Keratinocyte (primary cell): ENCODE data around the gene KCNS3. TPM values are rescaled to one million over a fixed set of nuclear protein-coding genes. Genes with fewer than 3 reads are reported as not detected.

Experiments
- DNase-seq: peaks from one replicate; pipeline ENCODE4 v3.0.0-alpha.2; 2011; ENCODE audit warnings: low read depth, missing footprints, low spot score
- FAIRE-seq: peaks from 2 replicates; lab custom pipeline; 2011; peaks lifted over from hg19 to GRCh38; lab: Jason Lieb, UNC
- H2AFZ ChIP-seq: 2 replicates; pipeline ENCODE4 v1.6.0; 2012; ENCODE audit warnings: low read length, control low read depth, inconsistent platforms; ENCODE audit not compliant: control insufficient read depth
- H3K27ac ChIP-seq: 2 replicates; pipeline ENCODE4 v1.5.1; 2011; ENCODE audit warnings: low read length; ENCODE audit not compliant: control insufficient read depth, insufficient read depth
- H3K27me3 ChIP-seq: 3 replicates; pipeline ENCODE4 v1.6.0; 2011; ENCODE audit warnings: low read length; ENCODE audit not compliant: control insufficient read depth, insufficient read depth; ENCODE audit errors: extremely low read depth
- H3K36me3 ChIP-seq, 2 experiments: 2 replicates in 1 of 2; 3 replicates in 1 of 2; pipeline ENCODE4 v1.5.1; 2011; ENCODE audit warnings: low read length in 2 of 2, mild to moderate bottlenecking in 1 of 2; ENCODE audit not compliant: control insufficient read depth in 2 of 2, insufficient read depth in 2 of 2; ENCODE audit errors: extremely low read depth in 1 of 2
- H3K4me1 ChIP-seq: 3 replicates; pipeline ENCODE4 v1.5.1; 2011; ENCODE audit warnings: low read length; ENCODE audit not compliant: control insufficient read depth, insufficient read depth; ENCODE audit errors: extremely low read depth
- H3K4me2 ChIP-seq: 3 replicates; pipeline ENCODE4 v1.6.0; 2011; ENCODE audit warnings: low read depth, low read length; ENCODE audit not compliant: control insufficient read depth, insufficient read depth; ENCODE audit errors: extremely low read depth
- H3K4me3 ChIP-seq, 3 experiments: fragments of 200-600 bp in 1 of 3; sonication (generic) in 1 of 3; 2 replicates in 2 of 3; 3 replicates in 1 of 3; pipeline ENCODE4 v1.5.1; 2011 to 2016; ENCODE audit warnings: low read length in 3 of 3, mild to moderate bottlenecking in 3 of 3, control low read depth in 2 of 3, inconsistent platforms in 1 of 3, low read depth in 1 of 3, mixed read lengths in 1 of 3, mixed run types in 1 of 3, moderate library complexity in 1 of 3; ENCODE audit not compliant: control insufficient read depth in 2 of 3, insufficient read depth in 2 of 3; ENCODE audit errors: extremely low read depth in 1 of 3
- H3K79me2 ChIP-seq: 2 replicates; pipeline ENCODE4 v1.6.0; 2012; ENCODE audit warnings: low read length; ENCODE audit not compliant: control insufficient read depth, insufficient read depth
- H3K9ac ChIP-seq: 3 replicates; pipeline ENCODE4 v1.6.0; 2011; ENCODE audit warnings: low read length; ENCODE audit not compliant: control insufficient read depth, insufficient read depth; ENCODE audit errors: extremely low read depth
- H3K9me1 ChIP-seq: 3 replicates; pipeline ENCODE4 v1.6.0; 2011; ENCODE audit warnings: low read length; ENCODE audit not compliant: control insufficient read depth, insufficient read depth; ENCODE audit errors: extremely low read depth
- H3K9me3 ChIP-seq: 2 replicates; pipeline ENCODE4 v1.5.1; 2012; ENCODE audit warnings: low read depth, low read length; ENCODE audit not compliant: control insufficient read depth
- H4K20me1 ChIP-seq: 3 replicates; pipeline ENCODE4 v1.6.0; 2011; ENCODE audit warnings: low read length; ENCODE audit not compliant: control insufficient read depth, insufficient read depth; ENCODE audit errors: extremely low read depth
- CTCF ChIP-seq, 3 experiments: IDR thresholded peaks in 1 of 3; conservative IDR thresholded peaks in 1 of 3; optimal IDR thresholded peaks in 1 of 3; 2 replicates in 2 of 3; 3 replicates in 1 of 3; pipeline versions ENCODE3 to v1.5.1; 2011; ENCODE audit warnings: low read length in 3 of 3, mild to moderate bottlenecking in 3 of 3, moderate library complexity in 2 of 3, control low read depth in 1 of 3, inconsistent platforms in 1 of 3; ENCODE audit not compliant: insufficient read depth in 2 of 3; ENCODE audit errors: extremely low read depth in 1 of 3
- EZH2 ChIP-seq: IDR thresholded peaks from one replicate; pipeline ENCODE4 v1.6.1; 2012; ENCODE audit warnings: inconsistent platforms, mild to moderate bottlenecking, low read length, moderate library complexity
- dilution Hi-C: fragments of 300-500 bp; cut with MboI; formaldehyde crosslinking; loops from one replicate; pipeline ENCODE4 v1.7.0; 2020; ENCODE audit warnings: low sequenced_read_pairs; ENCODE audit not compliant: extremely low pct_ligation_motif_present
- polyA plus RNA-seq, 5 experiments: library from polyadenylated mRNA; depleted of rRNA in 3 of 5; stranded (reverse) in 3 of 5; stranded (forward) in 1 of 5; unstranded in 1 of 5; fragments of >200 nt; gene quantifications; 1 replicate in 1 of 5; 2 replicates in 3 of 5; 3 replicates in 1 of 5; pipeline versions ENCODE4 v1.2.1 to v1.2.3, GENCODE V29; 2011 to 2012; ENCODE audit warnings: missing spikeins in 2 of 5, low read depth in 1 of 5, low replicate concordance in 1 of 5

KCNS3 gene
- polyA plus RNA-seq, 1 donor (not counting 4 experiments of a cell fraction or from before 2014, with no cell fraction given): 7.3 TPM

DNA sequence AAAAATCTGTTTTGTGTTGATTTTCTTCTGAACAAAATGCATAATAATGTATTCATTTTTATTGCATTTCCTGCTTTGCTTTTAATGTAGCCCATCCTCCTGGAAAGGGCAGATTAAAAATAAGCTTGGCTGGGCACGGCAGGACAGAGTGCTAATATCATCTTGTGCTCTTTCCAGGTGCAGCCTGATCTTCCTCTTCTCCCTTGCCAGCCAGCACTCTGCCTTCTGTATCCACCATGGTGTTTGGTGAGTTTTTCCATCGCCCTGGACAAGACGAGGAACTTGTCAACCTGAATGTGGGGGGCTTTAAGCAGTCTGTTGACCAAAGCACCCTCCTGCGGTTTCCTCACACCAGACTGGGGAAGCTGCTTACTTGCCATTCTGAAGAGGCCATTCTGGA is 52.3 kb downstream of the KCNS3 start:
- TF ChIP-seq EZH2 (no peak), CTCF (optimal IDR thresholded peaks at IDR 0.05 in 1 of 3, IDR thresholded peaks at IDR 0.05 in 1 of 3, conservative IDR thresholded peaks at IDR 0.05 in 1 of 3; ENCODE audit: extremely low read depth in 1 of 3, insufficient read depth in 2 of 3, low read length in 3 of 3) (no peak)
- FAIRE-seq: no peak
- dilution Hi-C loops: no loop called here
- H3K9me1 ChIP-seq: no peaks in the 10 kb centered on the region
- no peak for DNase-seq
- H3K36me3 ChIP-seq: peaks cover 0 to 4% of the 10 kb centered on the region in 2 experiments
- H3K4me2 ChIP-seq: no peak overlapping the region
- no peak overlapping the region for H3K4me3 ChIP-seq
- no peaks in the 10 kb centered on the region for H3K79me2 ChIP-seq
- H4K20me1 ChIP-seq: no peaks in the 10 kb centered on the region
- H3K27ac ChIP-seq: no peak overlapping the region
- H3K9me3 ChIP-seq: no peaks in the 10 kb centered on the region
- H3K9ac ChIP-seq: no peak overlapping the region
- H3K27me3 ChIP-seq: no peaks in the 10 kb centered on the region
- H2AFZ ChIP-seq: no peak overlapping the region
- H3K4me1 ChIP-seq: no peaks in the 10 kb centered on the region

DNA sequence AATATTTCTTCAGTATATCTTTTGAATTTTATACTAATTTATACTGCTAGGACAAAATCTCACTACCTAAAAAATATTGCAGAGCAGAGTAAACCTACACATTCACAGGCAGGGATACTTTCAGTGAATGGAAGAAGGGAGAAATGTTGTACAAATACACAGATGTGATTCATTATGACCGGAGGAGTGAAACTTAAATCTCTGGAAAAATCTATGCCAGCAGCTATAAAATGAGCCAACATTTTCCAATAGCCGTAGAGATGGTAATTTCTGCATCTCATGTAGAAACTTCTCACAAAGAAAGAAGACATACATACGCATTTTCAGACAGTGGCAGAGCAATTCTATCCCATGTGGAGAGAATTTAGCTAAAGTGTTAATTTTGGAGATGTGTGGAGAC is 54.8 kb downstream of the KCNS3 start:
- TF ChIP-seq EZH2: no peak
- TF ChIP-seq CTCF (optimal IDR thresholded peaks at IDR 0.05 in 1 of 3, IDR thresholded peaks at IDR 0.05 in 1 of 3, conservative IDR thresholded peaks at IDR 0.05 in 1 of 3; ENCODE audit: extremely low read depth in 1 of 3, insufficient read depth in 2 of 3, low read length in 3 of 3): no peak
- no peak for FAIRE-seq
- dilution Hi-C loops: no loop called here

More for the DNA sequence above, 54.8 kb downstream of the KCNS3 start:
- H2AFZ ChIP-seq: no peak overlapping the region
- H3K9me3 ChIP-seq: no peaks in the 10 kb centered on the region
- no peak overlapping the region for H3K9ac ChIP-seq
- no peak overlapping the region for H3K4me3 ChIP-seq
- peaks cover 0 to 4% of the 10 kb centered on the region in 2 experiments for H3K36me3 ChIP-seq
- no peaks in the 10 kb centered on the region for H3K27me3 ChIP-seq
- H3K4me1 ChIP-seq: no peaks in the 10 kb centered on the region
- no peaks in the 10 kb centered on the region for H3K79me2 ChIP-seq
- H3K4me2 ChIP-seq: no peak overlapping the region
- H3K9me1 ChIP-seq: no peaks in the 10 kb centered on the region
- no peaks in the 10 kb centered on the region for H4K20me1 ChIP-seq
- DNase-seq: no peak
- no peak overlapping the region for H3K27ac ChIP-seq
